ENCODE data around the gene DHRS9.

The DHRS9 gene

GRCh38 chr2:169065864-169066517 is 3.4 kb upstream of the DHRS9 start:
- no peak for DNase-seq

GRCh38 chr2:169066897-169067296 is 2.5 kb upstream of the DHRS9 start:
- no peak for DNase-seq

GRCh38 chr2:169069833-169070232 is 470 bp downstream of the DHRS9 start:
- no peak for DNase-seq

GRCh38 chr2:169071455-169071854 is 2.1 kb downstream of the DHRS9 start:
- DNase-seq, result no peak

GRCh38 chr2:169072163-169072925 is 3.0 kb downstream of the DHRS9 start:
- no peak for DNase-seq

- no peak for DNase-seq
Measured at GRCh38 chr2:169073211-169073962, 4.0 kb downstream of the DHRS9 start.

GRCh38 chr2:169073963-169074751 is 4.8 kb downstream of the DHRS9 start:
- no peak for DNase-seq

GRCh38 chr2:169077674-169078240 is 8.4 kb downstream of the DHRS9 start:
- no peak for DNase-seq

- no peak for DNase-seq
Measured at GRCh38 chr2:169080250-169081069, 11.1 kb downstream of the DHRS9 start.

- DNase-seq, result no peak
Measured at GRCh38 chr2:169081551-169081950, 12.2 kb downstream of the DHRS9 start.

- DNase-seq, result no peak
Measured at GRCh38 chr2:169082995-169083394, 13.6 kb downstream of the DHRS9 start.

- no peak for DNase-seq
Measured at GRCh38 chr2:169086893-169087467, 17.6 kb downstream of the DHRS9 start.

GRCh38 chr2:169087757-169088379 is 18.5 kb downstream of the DHRS9 start:
- DNase-seq, result no peak

GRCh38 chr2:169089182-169089581 is 19.8 kb downstream of the DHRS9 start:
- DNase-seq, result no peak

GRCh38 chr2:169090133-169090820 is 20.9 kb downstream of the DHRS9 start:
- no peak for DNase-seq

- DNase-seq, result no peak
Measured at GRCh38 chr2:169091256-169091655, 21.9 kb downstream of the DHRS9 start.

- DNase-seq, result no peak
Measured at GRCh38 chr2:169091761-169092519, 22.6 kb downstream of the DHRS9 start.

- DNase-seq, result no peak
Measured at GRCh38 chr2:169093535-169093934, 24.2 kb downstream of the DHRS9 start.

GRCh38 chr2:169094676-169095075 is 25.3 kb downstream of the DHRS9 start:
- DNase-seq, result no peak
